ENCODE results near the gene USP2. TPM values are rescaled to one million over a fixed set of nuclear protein-coding genes. Genes with fewer than 3 reads are reported as not detected.

The USP2 gene
- total RNA-seq, 4 donors from 2014 or later, result 4.6 to 10.0 (median 6.6) TPM

- Histone ChIP-seq H3K4me3 (no peak overlapping the region), H3K27ac (peak overlapping the region; percentile 27 to 99 (median 88)), H3K9me3 (no peaks in the 10 kb centered on the region), H3K36me3 (peaks cover 0 to 65% of the 10 kb centered on the region in 2 donors), H3K27me3 (no peaks in the 10 kb centered on the region), H3K4me1 (peaks cover 0 to 73% (median 0%) of the 10 kb centered on the region in 3 donors)
- TF ChIP-seq POLR2A (IDR thresholded peaks at IDR 0.05) (peak in 1 of 2 donors; percentile 15), CTCF (IDR thresholded peaks at IDR 0.05) (no peak), POLR2AphosphoS5 (IDR thresholded peaks at IDR 0.05) (peak; percentile 74), EP300 (IDR thresholded peaks at IDR 0.05) (no peak)
- WGBS, 2 donors (ENCODE audit: low coverage in 1 of 2), result 13 to 17% methylated on average over 1 of the region's 5 CpGs
- ATAC-seq, result peak; percentile 77
Measured at GRCh38 chr11:119306373-119306890, 75.1 kb downstream of the USP2 start.

- WGBS, 2 donors (ENCODE audit: low coverage in 1 of 2), result 64 to 83% methylated on average over 1 to 7 of the region's 7 CpGs
- H3K27me3 ChIP-seq, result no peaks in the 10 kb centered on the region
- no peaks in the 10 kb centered on the region for H3K9me3 ChIP-seq
- TF ChIP-seq POLR2AphosphoS5 (IDR thresholded peaks at IDR 0.05) (no peak), POLR2A (IDR thresholded peaks at IDR 0.05) (no peak), EP300 (IDR thresholded peaks at IDR 0.05) (no peak), CTCF (IDR thresholded peaks at IDR 0.05) (no peak)
- peaks cover 0 to 64% of the 10 kb centered on the region in 2 donors for H3K36me3 ChIP-seq
- peaks cover 0 to 73% (median 5%) of the 10 kb centered on the region in 3 donors for H3K4me1 ChIP-seq
- H3K4me3 ChIP-seq, result no peak overlapping the region
- no peak for ATAC-seq
- peak overlapping the region; percentile 27 to 99 (median 88) for H3K27ac ChIP-seq
Measured at GRCh38 chr11:119305556-119306372, 75.7 kb downstream of the USP2 start.

Small RNA genes within 50 kb of the gene (small RNA-seq; reads per million reads assigned to genes)
- gene AP003396.4 (0 reads per million in 4 donors), gene RF01225 (0 reads per million in 4 donors)

Other genes starting within 250 kb of the USP2 start
- gene ABCG4, start 232.6 kb downstream of the USP2 start, total RNA-seq, result 1 to 10 TPM in 1 of 4 donors, under 1 TPM in 2, not detected in 1; 0.20 to 1.1 (median 0.40) TPM
- gene NLRX1, start 213.0 kb downstream of the USP2 start, total RNA-seq, result 10 to 100 TPM; 12.1 to 41.4 (median 17.7) TPM
- gene NHERF4, start 196.2 kb downstream of the USP2 start, total RNA-seq, result under 1 TPM in 1 of 4 donors, not detected in 3; 0.19 TPM
- 10 to 100 TPM; 20.2 to 29.2 (median 25.1) TPM for gene CBL, start 175.4 kb downstream of the USP2 start, total RNA-seq
- 1,000 to 10,000 TPM in 3 of 4 donors, 100 to 1,000 TPM in 1; 702 to 1,904 (median 1,177) TPM for gene MCAM, start 64.6 kb downstream of the USP2 start, total RNA-seq
- 10 to 100 TPM; 13.0 to 39.6 (median 17.1) TPM for gene RNF26, start 47.2 kb downstream of the USP2 start, total RNA-seq
- gene C1QTNF5, start 40.8 kb downstream of the USP2 start, total RNA-seq, result 10 to 100 TPM; 44.3 to 52.1 (median 45.6) TPM
- under 1 TPM in 1 of 4 donors, not detected in 3; 0.15 TPM for gene MFRP, start 35.0 kb downstream of the USP2 start, total RNA-seq
- 10 to 100 TPM in 3 of 4 donors, 1 to 10 TPM in 1; 2.5 to 34.5 (median 16.8) TPM for gene THY1, start 41.5 kb upstream of the USP2 start, total RNA-seq